Progenitor cell of endocrine pancreas (in vitro differentiated cells): ENCODE results near the gene ZKSCAN8. TPM values are rescaled to one million over a fixed set of nuclear protein-coding genes. Genes with fewer than 3 reads are reported as not detected.
"Not testable (repeated sequence)": the region's sequence is repeated elsewhere in the genome, so short reads cannot be mapped to it uniquely, and the experiment has no call there.

Experiments used
- DNase-seq: peaks from one replicate; pipeline ENCODE4 v3.0.0; 2021; ENCODE audit warnings: low spot score; ENCODE audit not compliant: unreplicated experiment
- H3K27ac Mint-ChIP-seq: 2 replicates; pipeline ENCODE4 v1.8.0; 2021; ENCODE audit warnings: mild to moderate bottlenecking, moderate library complexity, mixed read lengths
- H3K27me3 Mint-ChIP-seq: 2 replicates; pipeline ENCODE4 v1.8.0; 2021; ENCODE audit warnings: mixed read lengths
- H3K36me3 Mint-ChIP-seq: 2 replicates; pipeline ENCODE4 v1.8.0; 2022; ENCODE audit warnings: mixed read lengths; ENCODE audit not compliant: insufficient read depth
- H3K4me1 Mint-ChIP-seq: 2 replicates; pipeline ENCODE4 v1.8.0; 2021; ENCODE audit warnings: low read depth, mixed read lengths
- H3K4me3 Mint-ChIP-seq: 2 replicates; pipeline ENCODE4 v1.8.0; 2021; ENCODE audit warnings: low read depth, mild to moderate bottlenecking, moderate library complexity, mixed read lengths
- H3K9me3 Mint-ChIP-seq: 2 replicates; pipeline ENCODE4 v1.8.0; 2021; ENCODE audit warnings: low read depth, mixed read lengths
- long read RNA-seq: library from polyadenylated mRNA; unstranded; transcript quantifications from one replicate; pipeline ENCODE4 v2.0.0, GENCODE V29; 2020
- total RNA-seq: library from RNA; stranded (reverse); gene quantifications from 2 replicates; pipeline ENCODE4 v1.2.1, GENCODE V29; 2021
- TF ChIP-seq, protein P1 (sequence below): fragments of 200-600 bp; sonication (generic); IDR thresholded peaks from one replicate; pipeline ENCODE4 v1.5.0; 2021; ENCODE audit warnings: antibody characterized with exemption, mild to moderate bottlenecking; ENCODE audit not compliant: unreplicated experiment

Gene ZKSCAN8
- 45.2 and 47.6 TPM in 2 replicates for total RNA-seq
- long read RNA-seq, full-length matches to known transcripts: 3 of 20 reads
- long read RNA-seq, partial matches to known transcripts: 0 of 20 reads
- long read RNA-seq, other reads (novel, unspliced or antisense): 17 of 20 reads

DNA sequence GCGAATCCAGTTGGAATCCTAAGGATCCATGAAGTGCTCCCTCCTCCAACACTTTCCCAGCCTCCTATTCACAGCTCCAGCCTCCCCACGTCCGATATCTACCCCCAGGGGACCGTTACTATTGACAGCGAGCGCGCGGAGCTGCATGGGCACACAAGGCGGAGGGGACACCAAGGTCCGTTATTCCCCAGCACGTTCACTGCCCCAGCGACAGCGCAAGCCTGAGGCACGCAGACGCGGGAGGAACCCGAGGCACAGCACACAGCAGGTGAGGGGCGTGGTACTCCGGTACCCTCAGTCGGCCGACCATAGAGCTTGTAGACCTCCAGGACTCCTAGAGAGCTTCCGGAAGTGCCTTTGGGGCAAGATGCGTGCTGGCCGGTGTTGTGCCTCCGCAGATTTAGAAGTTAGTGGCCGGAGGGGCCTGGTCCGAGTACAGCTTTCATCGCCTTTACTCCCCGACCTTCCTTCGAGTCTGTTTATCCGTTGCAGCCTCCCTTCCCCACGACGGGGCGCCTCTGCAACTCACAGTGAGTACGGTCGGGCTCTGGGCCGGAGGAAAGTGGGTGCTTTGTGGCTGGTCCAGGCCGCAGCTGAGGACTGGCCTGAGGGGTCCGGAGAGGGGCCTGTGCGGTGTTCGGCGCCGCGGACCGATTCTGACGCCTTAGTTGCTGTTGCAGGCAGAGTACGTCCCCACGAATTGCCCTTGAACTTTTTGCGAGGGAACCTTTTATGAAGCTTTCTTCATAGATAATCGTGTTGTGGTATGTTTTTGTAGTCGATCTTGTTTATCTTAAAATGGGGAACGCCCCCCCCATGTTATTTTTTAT, at the start of gene ZKSCAN8:
TSS of gene ZKSCAN8 (plus strand) at position 384 of the 830 bp plus-strand sequence. CDS start 6,525 bp downstream, outside the sequence.
- DNase-seq: peak; percentile 79
- peaks cover 6% of the 10 kb centered on the region for H3K27me3 Mint-ChIP-seq
- TF ChIP-seq, protein P1, sequence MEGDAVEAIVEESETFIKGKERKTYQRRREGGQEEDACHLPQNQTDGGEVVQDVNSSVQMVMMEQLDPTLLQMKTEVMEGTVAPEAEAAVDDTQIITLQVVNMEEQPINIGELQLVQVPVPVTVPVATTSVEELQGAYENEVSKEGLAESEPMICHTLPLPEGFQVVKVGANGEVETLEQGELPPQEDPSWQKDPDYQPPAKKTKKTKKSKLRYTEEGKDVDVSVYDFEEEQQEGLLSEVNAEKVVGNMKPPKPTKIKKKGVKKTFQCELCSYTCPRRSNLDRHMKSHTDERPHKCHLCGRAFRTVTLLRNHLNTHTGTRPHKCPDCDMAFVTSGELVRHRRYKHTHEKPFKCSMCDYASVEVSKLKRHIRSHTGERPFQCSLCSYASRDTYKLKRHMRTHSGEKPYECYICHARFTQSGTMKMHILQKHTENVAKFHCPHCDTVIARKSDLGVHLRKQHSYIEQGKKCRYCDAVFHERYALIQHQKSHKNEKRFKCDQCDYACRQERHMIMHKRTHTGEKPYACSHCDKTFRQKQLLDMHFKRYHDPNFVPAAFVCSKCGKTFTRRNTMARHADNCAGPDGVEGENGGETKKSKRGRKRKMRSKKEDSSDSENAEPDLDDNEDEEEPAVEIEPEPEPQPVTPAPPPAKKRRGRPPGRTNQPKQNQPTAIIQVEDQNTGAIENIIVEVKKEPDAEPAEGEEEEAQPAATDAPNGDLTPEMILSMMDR: no peak
- H3K36me3 Mint-ChIP-seq: peaks cover 28% of the 10 kb centered on the region
- peak within 1 kb of the TSS; percentile 96 for H3K4me3 Mint-ChIP-seq
- H3K4me1 Mint-ChIP-seq: peaks cover 20% of the 10 kb centered on the region
- peaks cover 6% of the 10 kb centered on the region for H3K9me3 Mint-ChIP-seq
- peak within 1 kb of the TSS; percentile 97 for H3K27ac Mint-ChIP-seq

DNA sequence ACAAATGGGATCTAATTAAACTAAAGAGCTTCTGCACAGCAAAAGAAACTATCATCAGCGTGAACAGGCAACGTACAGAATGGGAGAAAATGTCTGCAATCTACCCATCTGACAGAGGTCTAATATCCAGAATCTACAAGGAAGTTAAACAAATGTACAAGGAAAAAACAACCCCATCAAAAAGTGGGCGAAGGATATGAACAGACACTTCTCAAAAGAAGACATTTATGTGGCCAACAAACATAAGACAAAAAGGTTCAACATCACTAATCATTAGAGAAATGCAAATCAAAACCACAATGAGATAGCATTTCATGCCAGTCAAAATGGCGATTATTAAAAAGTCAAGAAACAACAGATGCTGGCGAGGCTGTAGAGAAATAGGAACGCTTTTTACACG, 39.5 kb upstream of the ZKSCAN8 start:
- H3K36me3 Mint-ChIP-seq, H3K4me1 Mint-ChIP-seq, H3K4me3 Mint-ChIP-seq, H3K27ac Mint-ChIP-seq, DNase-seq: not testable (repeated sequence)
- peaks cover 26% of the 10 kb centered on the region for H3K9me3 Mint-ChIP-seq
- H3K27me3 Mint-ChIP-seq: peaks cover 34% of the 10 kb centered on the region

DNA sequence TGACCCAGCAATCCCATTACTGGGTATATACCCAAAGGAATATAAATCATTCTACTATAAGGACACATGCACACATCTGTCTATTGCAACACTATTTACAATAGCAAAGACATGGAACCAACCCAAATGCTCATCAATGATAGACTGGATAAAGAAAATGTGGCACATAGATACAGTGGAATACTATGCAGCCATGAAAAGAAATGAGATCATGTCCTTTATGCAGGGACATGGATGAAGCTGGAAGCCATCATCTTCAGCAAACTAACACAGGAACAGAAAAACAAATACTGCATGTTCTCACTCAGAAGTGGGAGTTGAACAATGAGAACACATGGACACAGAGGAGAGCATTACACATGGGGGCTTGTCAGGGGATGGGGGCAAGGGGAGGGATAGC, 39.0 kb upstream of the ZKSCAN8 start:
- Mint-ChIP-seq H3K9me3 (peaks cover 21% of the 10 kb centered on the region), H3K27me3 (peaks cover 34% of the 10 kb centered on the region)
- H3K36me3 Mint-ChIP-seq, H3K4me1 Mint-ChIP-seq, DNase-seq, H3K27ac Mint-ChIP-seq, H3K4me3 Mint-ChIP-seq: not testable (repeated sequence)

DNA sequence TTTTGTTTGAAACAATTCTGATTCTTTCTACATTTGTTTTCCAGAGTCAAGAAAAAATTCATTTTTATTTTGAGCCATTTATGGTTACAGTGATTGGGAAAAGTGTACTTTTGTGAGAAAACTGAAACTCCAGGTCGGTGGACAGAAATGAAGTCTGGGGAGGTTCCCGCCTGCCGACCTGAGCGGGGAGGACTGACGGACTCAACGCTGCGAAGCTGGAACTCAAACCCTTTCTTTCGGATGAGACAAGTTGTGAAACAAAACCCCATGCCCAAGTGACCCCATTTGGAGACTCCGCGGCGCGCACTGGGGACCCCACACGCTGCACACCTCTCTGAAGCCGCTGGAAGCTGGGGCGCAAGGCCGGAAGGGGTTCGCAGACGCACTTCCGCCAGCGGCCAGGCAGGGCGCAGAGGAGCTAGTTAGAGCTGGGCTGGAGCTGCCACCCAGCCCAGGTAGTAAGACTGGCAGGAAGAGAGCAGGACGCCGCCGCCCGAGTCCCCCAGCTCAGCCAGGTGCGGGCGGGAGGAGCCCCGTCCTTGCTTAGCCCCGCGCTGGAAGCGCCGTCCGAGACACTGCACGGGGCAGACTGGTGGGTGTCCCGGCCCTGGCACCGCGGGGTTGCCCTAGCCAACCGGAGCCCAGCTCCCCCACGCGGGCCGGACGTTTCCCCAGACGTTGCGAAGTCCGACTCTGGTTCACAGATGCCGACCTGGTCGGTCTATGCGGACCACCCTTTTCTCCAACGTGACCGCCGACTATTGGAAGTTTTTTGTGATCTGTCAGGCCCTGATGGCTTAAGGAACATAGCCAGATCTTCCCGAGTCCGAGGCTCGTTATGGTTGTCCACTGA, 37.1 kb upstream of the ZKSCAN8 start:
- no peaks in the 10 kb centered on the region for H3K36me3 Mint-ChIP-seq
- peaks cover 42% of the 10 kb centered on the region for H3K27me3 Mint-ChIP-seq
- H3K4me3 Mint-ChIP-seq: peak overlapping the region; percentile 89
- peaks cover 7% of the 10 kb centered on the region for H3K4me1 Mint-ChIP-seq
- H3K27ac Mint-ChIP-seq: peak overlapping the region; percentile 92
- peaks cover 13% of the 10 kb centered on the region for H3K9me3 Mint-ChIP-seq
- TF ChIP-seq, protein P1: peak; percentile 67
- peak; percentile 68 for DNase-seq

DNA sequence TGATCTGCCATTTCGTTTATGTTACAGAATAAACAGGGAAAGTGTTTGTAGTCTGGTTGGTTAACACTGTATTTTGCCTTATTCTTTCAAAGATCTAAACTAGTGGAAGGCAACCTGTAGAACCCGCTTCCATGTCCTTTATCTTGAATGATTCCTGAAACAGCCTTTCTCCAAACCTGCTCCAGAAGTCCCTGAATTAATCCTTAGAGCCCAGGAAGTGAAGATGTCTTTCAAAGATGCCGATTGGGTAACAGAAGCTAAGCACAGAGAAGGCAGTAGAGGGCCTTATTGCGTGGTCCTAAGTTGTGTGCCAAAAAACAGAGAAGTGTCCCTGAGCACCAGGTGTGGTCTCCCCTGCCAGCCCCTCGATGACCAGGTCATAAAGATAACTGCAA, 36.4 kb upstream of the ZKSCAN8 start:
- Mint-ChIP-seq H3K9me3 (peaks cover 7% of the 10 kb centered on the region), H3K36me3 (no peaks in the 10 kb centered on the region), H3K4me1 (peaks cover 7% of the 10 kb centered on the region), H3K27ac (no peak overlapping the region), H3K4me3 (peak overlapping the region; percentile 89), H3K27me3 (peaks cover 42% of the 10 kb centered on the region)
- TF ChIP-seq, protein P1: no peak
- DNase-seq: no peak

DNA sequence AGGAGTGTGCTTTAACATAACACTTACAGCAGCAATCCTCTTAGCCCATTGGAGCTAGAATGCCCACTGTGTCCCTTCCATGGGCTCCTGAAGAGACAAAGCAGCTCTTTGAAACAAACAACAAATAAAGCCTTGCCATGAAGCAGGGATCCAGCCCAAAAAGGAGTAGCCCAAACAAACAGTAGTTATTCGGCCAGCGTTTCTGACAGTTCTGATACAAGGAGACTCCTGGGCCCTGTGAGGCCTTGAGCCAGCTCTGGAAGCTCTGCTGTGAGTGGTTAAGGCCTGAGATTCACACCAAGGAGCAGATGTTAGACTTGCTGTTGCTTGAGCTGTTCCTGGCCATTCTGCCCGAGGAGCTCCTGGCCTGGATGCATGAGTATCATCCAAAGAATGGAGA, 34.2 kb upstream of the ZKSCAN8 start:
- H3K9me3 Mint-ChIP-seq: no peaks in the 10 kb centered on the region
- H3K27me3 Mint-ChIP-seq: peaks cover 21% of the 10 kb centered on the region
- no peaks in the 10 kb centered on the region for H3K36me3 Mint-ChIP-seq
- peaks cover 7% of the 10 kb centered on the region for H3K4me1 Mint-ChIP-seq
- TF ChIP-seq, protein P1: no peak
- H3K4me3 Mint-ChIP-seq: no peak overlapping the region
- no peak for DNase-seq
- no peak overlapping the region for H3K27ac Mint-ChIP-seq
